Measurements from ENCODE around the gene KLF13. TPM values are rescaled to one million over a fixed set of nuclear protein-coding genes. Genes with fewer than 3 reads are reported as not detected.

The KLF13 gene
- total and polyA plus RNA-seq, 11 donors = 22.4 to 74.0 (median 56.4) TPM

DNA sequence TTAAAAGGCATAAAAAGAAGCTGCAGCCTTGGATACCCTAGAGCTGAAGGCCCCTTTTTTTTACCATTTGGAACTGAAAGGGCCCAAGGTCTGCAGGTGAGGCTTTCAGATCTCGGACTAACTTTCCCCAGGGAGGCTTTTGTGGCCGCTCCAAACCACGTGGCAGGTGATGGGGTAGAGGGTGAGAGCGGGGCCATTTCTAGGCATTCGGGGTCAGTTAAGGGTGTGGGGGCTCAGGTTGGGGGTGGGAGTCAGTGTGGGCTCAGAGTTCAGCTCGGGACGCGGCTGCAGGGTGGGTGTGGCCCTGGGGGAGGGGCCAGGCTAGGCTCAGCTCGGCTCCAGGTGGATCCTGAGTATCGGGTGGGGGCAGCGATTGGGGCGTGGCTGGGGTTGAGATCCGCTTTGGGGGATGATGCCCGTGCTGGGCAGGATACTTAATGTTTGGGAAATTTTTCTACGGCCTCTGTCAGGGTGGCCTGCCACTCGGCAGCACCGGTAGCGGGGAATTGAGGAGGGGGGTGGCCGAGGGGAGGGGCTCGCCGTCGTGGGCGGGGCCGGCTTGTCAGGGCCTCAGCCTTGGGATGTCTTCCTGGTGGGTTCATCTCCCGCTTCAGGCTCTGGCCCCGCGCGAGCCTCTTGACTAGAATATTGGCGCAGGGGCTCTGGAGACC, 2.5 kb downstream of the KLF13 start:
- TF ChIP-seq, protein P1, sequence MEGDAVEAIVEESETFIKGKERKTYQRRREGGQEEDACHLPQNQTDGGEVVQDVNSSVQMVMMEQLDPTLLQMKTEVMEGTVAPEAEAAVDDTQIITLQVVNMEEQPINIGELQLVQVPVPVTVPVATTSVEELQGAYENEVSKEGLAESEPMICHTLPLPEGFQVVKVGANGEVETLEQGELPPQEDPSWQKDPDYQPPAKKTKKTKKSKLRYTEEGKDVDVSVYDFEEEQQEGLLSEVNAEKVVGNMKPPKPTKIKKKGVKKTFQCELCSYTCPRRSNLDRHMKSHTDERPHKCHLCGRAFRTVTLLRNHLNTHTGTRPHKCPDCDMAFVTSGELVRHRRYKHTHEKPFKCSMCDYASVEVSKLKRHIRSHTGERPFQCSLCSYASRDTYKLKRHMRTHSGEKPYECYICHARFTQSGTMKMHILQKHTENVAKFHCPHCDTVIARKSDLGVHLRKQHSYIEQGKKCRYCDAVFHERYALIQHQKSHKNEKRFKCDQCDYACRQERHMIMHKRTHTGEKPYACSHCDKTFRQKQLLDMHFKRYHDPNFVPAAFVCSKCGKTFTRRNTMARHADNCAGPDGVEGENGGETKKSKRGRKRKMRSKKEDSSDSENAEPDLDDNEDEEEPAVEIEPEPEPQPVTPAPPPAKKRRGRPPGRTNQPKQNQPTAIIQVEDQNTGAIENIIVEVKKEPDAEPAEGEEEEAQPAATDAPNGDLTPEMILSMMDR (IDR thresholded peaks at IDR 0.05) = no peak
- Histone ChIP-seq H3K9me3 (no peaks in the 10 kb centered on the region), H3K27ac (peak overlapping the region; percentile 90 to 100 (median 100)), H3K36me3 (peaks cover 0 to 7% (median 0%) of the 10 kb centered on the region in 9 donors), H3K4me3 (peak overlapping the region; percentile 64 to 96 (median 83)), H3K27me3 (no peaks in the 10 kb centered on the region), H3K4me1 (peaks cover 0 to 71% (median 66%) of the 10 kb centered on the region in 12 donors)
- ATAC-seq = no peak
- intact Hi-C loops (cut with DNase I) = loop anchor here in 9 of 10 donors (2.0 to 10.0 kb wide), 12 partner anchors 33 to 334 kb away; partner anchors contain the start of gene MTMR10 (in 1 of the 9)
- WGBS, 4 donors = 13 to 23% (median 20%) methylated on average over 13 to 29 of the region's 29 CpGs
- peak in 1 of 5 donors; percentile 30 for DNase-seq

DNA sequence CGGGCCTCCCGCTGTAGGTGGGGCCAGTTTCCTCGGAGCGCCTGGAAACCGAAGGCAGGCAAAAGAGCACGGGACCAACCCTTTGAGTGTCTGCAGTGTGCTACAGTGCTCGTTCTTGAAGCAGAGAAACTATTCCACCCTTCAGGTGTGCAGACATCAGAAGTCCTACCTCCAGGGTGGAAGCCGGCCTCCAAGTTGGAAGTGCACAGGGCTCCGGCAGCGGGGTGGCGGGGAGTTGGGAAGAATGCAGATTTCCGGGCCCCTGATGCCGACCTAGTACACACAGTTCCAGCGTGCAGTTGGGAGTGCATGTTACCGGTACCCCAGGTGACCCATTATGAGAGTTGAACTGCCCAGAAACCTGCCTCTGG, 3.0 kb downstream of the KLF13 start:
- ATAC-seq (no peak), DNase-seq (no peak)
- peaks cover 0 to 7% (median 0%) of the 10 kb centered on the region in 9 donors for H3K36me3 ChIP-seq
- intact Hi-C loops (cut with DNase I) = loop anchor here in 9 of 10 donors (2.0 to 10.0 kb wide), 12 partner anchors 33 to 335 kb away; partner anchors contain the start of gene MTMR10 (in 1 of the 9)
- WGBS, 4 donors = 20 to 54% (median 36%) methylated on average over 1 to 15 of the region's 15 CpGs; no CpG with 5 or more reads in 1 of the 4 donors
- H3K9me3 ChIP-seq = no peaks in the 10 kb centered on the region
- TF ChIP-seq, protein P1 (IDR thresholded peaks at IDR 0.05) = no peak
- no peak for TF ChIP-seq POLR2A (IDR thresholded peaks at IDR 0.05)
- peak overlapping the region; percentile 9 to 100 (median 99) for H3K27ac ChIP-seq
- H3K4me3 ChIP-seq = peak overlapping the region in 10 of 12 donors; percentile 13 to 96 (median 83)
- H3K27me3 ChIP-seq = no peaks in the 10 kb centered on the region
- H3K4me1 ChIP-seq = peaks cover 0 to 71% (median 67%) of the 10 kb centered on the region in 12 donors

DNA sequence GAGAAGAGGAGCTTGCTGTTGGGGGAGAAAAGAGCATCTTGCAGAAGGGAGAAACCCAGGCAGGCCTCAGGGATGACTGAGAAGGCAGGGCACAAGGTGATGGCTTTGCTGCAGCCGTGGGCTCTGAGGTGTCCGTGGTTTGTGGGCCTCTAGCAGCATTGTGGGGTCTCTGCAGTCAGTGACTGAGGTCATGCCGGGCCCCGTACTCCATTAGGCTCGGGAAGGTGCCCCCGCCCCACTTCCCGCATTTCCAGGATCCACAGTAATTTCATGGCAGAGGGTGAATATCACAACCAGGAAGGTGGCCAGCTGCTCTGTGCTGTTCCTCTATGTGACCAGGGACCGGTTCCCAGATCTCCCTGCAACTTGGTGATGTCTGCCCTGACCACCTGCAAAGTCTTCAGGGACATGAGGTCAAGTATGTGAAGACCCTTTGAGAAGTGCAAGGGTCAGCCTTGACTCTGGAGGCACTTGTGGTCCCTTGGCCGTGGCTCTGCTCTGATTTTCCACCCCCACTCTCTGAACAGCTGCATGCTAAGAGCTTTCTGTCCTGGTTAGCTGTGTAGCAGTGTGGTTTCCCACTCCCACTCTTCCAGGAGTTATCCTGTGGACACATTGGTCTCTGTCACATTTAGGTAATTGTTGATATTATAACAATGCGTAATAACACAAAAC, 3.6 kb downstream of the KLF13 start:
- no peak for TF ChIP-seq POLR2A (IDR thresholded peaks at IDR 0.05)
- TF ChIP-seq, protein P1 (IDR thresholded peaks at IDR 0.05) = no peak
- WGBS, 4 donors = 42 to 60% (median 54%) methylated on average over 7 to 10 of the region's 10 CpGs
- intact Hi-C loops (cut with DNase I) = loop anchor here in 2 of 10 donors (5.0 kb wide), 2 partner anchors 37 to 107 kb away; no protein-coding TSS in a partner anchor
- H3K27me3 ChIP-seq = no peaks in the 10 kb centered on the region
- peaks cover 0 to 71% (median 67%) of the 10 kb centered on the region in 12 donors for H3K4me1 ChIP-seq
- peaks cover 0 to 7% (median 0%) of the 10 kb centered on the region in 9 donors for H3K36me3 ChIP-seq
- ATAC-seq (no peak), DNase-seq (no peak)
- H3K4me3 ChIP-seq = peak overlapping the region in 7 of 12 donors; percentile 71 to 92 (median 83)
- no peaks in the 10 kb centered on the region for H3K9me3 ChIP-seq
- H3K27ac ChIP-seq = peak overlapping the region; percentile 19 to 100 (median 99)

DNA sequence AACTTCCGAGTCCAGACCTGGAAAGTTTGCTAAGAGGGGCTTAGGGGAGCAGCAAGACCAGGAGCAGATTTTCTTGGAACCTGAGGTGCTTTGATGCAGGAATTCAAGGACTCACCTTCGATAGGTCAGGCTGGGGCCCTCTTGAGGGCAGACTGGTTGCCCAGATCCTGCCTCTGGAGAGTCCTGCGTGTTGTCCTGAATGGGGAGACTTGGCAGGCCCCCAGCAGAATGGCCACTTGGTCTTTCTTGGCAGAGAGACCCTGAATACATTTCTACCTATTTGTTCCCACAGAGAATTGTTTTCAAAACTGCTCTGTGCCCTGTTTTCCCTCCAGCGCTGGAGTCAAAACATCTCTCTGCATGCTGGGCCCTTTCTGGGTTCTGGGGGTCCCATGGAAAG, 4.2 kb downstream of the KLF13 start:
- WGBS, 4 donors = 38 to 49% (median 41%) methylated on average over 4 of the region's 4 CpGs
- DNase-seq (peak in 2 of 5 donors; percentile 76 to 81), ATAC-seq (no peak)
- H3K4me3 ChIP-seq = peak overlapping the region in 1 of 12 donors; percentile 6
- peaks cover 0 to 7% (median 0%) of the 10 kb centered on the region in 9 donors for H3K36me3 ChIP-seq
- intact Hi-C loops (cut with DNase I) = loop anchor here in 2 of 10 donors (5.0 kb wide), 2 partner anchors 36 to 106 kb away; no protein-coding TSS in a partner anchor
- H3K27me3 ChIP-seq = no peaks in the 10 kb centered on the region
- TF ChIP-seq, protein P1 (IDR thresholded peaks at IDR 0.05) = no peak
- TF ChIP-seq POLR2A (IDR thresholded peaks at IDR 0.05) = no peak
- peak overlapping the region; percentile 14 to 100 (median 99) for H3K27ac ChIP-seq
- H3K4me1 ChIP-seq = peaks cover 3 to 76% (median 70%) of the 10 kb centered on the region in 12 donors
- no peaks in the 10 kb centered on the region for H3K9me3 ChIP-seq
